Measurements from ENCODE around the gene SAP130.

Gene SAP130

DNA sequence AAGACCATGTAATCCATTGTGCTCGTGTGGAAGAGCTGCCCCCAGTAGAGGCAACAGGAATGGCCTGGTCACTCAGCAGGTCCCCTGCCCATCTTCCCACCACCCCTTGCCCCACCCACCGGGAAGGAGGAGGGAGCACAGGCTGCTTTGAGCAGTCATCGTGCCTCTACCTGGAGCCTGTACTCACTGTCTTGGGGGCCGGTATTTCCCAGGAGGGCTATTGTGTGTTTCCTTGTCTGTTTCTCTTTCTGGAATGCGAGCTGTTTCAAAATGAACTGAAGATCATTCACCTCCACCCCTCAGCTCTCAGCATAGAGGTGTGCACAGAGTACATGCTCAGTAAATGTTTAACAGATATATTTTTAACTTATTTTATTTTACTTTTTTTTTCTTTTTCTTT, 134.4 kb downstream of the SAP130 start:
- DNase-seq (ENCODE audit: low read depth in 2 of 2): no peak

DNA sequence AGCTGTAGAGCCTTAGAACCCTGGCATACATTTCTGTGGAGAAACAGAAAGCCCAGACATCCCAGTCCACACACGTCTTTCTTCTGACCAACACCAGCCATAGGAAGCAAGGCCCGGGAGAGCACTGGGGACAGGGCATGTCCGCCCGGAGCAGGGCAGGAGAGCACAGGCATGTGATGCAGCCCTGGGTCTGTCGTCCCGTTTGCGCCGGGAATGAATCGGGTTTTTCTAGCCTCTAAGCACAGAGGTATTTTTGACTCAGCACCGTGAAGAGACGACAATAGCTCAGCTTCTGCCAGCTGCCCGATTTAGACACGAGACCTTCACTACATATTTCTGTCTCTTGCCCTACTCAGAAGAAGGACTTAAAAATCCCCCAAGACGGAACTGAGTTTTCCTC, 134.8 kb downstream of the SAP130 start:
- DNase-seq (ENCODE audit: low read depth in 2 of 2): no peak

DNA sequence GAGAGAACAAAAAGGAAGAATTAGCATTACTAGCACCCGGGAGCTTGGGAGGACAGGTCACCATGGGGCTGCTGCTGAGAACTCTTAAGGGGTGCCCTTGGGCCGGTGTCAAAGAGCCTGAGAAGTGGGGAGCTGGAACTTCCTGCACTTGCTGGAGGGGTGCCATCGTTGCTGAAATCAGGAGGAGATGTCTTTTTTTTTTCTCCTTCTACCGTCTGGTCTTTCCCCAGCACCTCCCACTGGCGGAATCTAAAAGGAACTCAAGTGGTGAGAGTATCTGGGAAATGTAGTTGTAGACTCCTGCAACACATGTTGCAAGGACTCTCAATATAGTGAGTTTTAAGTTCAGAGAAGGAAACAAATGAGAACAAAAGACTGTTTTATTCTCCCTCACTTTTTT, 136.0 kb downstream of the SAP130 start:
- no peak for DNase-seq (ENCODE audit: low read depth in 2 of 2)
